22Rv1 (cell line): ENCODE measurements around the gene ELOVL5.

Source experiments
- H3K27ac ChIP-seq: fragments of 450-650 bp; 2 replicates; pipeline ENCODE4 v1.5.1; 2017
- CTCF ChIP-seq: fragments of 450-650 bp; IDR thresholded peaks from 2 replicates; pipeline ENCODE4 v1.5.1; 2017; ENCODE audit warnings: mild to moderate bottlenecking
- ZFX ChIP-seq: fragments of 450-650 bp; IDR thresholded peaks from 2 replicates; pipeline ENCODE4 v1.6.1; 2017; ENCODE audit warnings: antibody characterized with exemption, borderline replicate concordance

ELOVL5 gene

GRCh38 chr6:53264915-53265607 lies 83.7 kb downstream of the ELOVL5 start:
- TF ChIP-seq ZFX (no peak), CTCF (no peak)
- no peak overlapping the region for H3K27ac ChIP-seq

GRCh38 chr6:53264337-53264736 lies 84.4 kb downstream of the ELOVL5 start:
- no peak overlapping the region for H3K27ac ChIP-seq
- TF ChIP-seq ZFX (no peak), CTCF (no peak)

GRCh38 chr6:53263917-53264316 lies 84.8 kb downstream of the ELOVL5 start:
- no peak overlapping the region for H3K27ac ChIP-seq
- TF ChIP-seq ZFX (no peak), CTCF (no peak)

GRCh38 chr6:53259860-53260580 lies 88.7 kb downstream of the ELOVL5 start:
- TF ChIP-seq ZFX (no peak), CTCF (no peak)
- no peak overlapping the region for H3K27ac ChIP-seq

- TF ChIP-seq ZFX, result no peak
- TF ChIP-seq CTCF, result no peak
- no peak overlapping the region for H3K27ac ChIP-seq
Measured at GRCh38 chr6:53258774-53259155, 90.0 kb downstream of the ELOVL5 start.

GRCh38 chr6:53258076-53258773 lies 90.5 kb downstream of the ELOVL5 start:
- H3K27ac ChIP-seq, result no peak overlapping the region
- TF ChIP-seq CTCF, result no peak
- no peak for TF ChIP-seq ZFX

- TF ChIP-seq CTCF, result no peak
- TF ChIP-seq ZFX, result no peak
- H3K27ac ChIP-seq, result no peak overlapping the region
Measured at GRCh38 chr6:53257533-53257932, 91.2 kb downstream of the ELOVL5 start.
